Vagina (tissue), 2 donors: Measurements from ENCODE around the gene DDX6. TPM values are rescaled to one million over a fixed set of nuclear protein-coding genes. Genes with fewer than 3 reads are reported as not detected.
"Not testable (repeated sequence)": the region's sequence is repeated elsewhere in the genome, so short reads cannot be mapped to it uniquely, and the experiment has no call there.

Experiments
- DNase-seq, 2 donors: peaks; one replicate each; pipeline ENCODE4 v3.0.0-alpha.2; 2017; ENCODE audit errors: extremely low spot score in 2 of 2
- H3K27ac ChIP-seq: fragments of 200-600 bp; sonication (generic); one replicate; pipeline ENCODE4 v1.5.1; 2019
- H3K27me3 ChIP-seq: fragments of 200-600 bp; sonication (generic); one replicate; pipeline ENCODE4 v1.5.1; 2019
- H3K36me3 ChIP-seq, 2 donors: fragments of 200-600 bp; sonication (generic); one replicate each; pipeline ENCODE4 v1.5.1; 2017 to 2019
- H3K4me1 ChIP-seq: fragments of 200-600 bp; sonication (generic); one replicate; pipeline ENCODE4 v1.5.1; 2019
- H3K4me3 ChIP-seq, 2 donors: fragments of 200-600 bp; sonication (generic); 1 replicate in 1 of 2; 2 replicates in 1 of 2; pipeline ENCODE4 v1.5.1; 2016 to 2019
- H3K9me3 ChIP-seq: fragments of 200-600 bp; sonication (generic); one replicate; pipeline ENCODE4 v1.5.1; 2019
- CTCF ChIP-seq, 3 experiments: fragments of 450-650 bp in 2 of 3; fragments of 200-600 bp in 1 of 3; sonication (generic) in 1 of 3; IDR thresholded peaks; one replicate each; pipeline ENCODE4 v1.5.1; 2017 to 2019; ENCODE audit warnings: antibody characterized with exemption in 3 of 3, mild to moderate bottlenecking in 2 of 3, moderate library complexity in 2 of 3
- POLR2A ChIP-seq, 2 donors: fragments of 450-650 bp; IDR thresholded peaks; one replicate each; pipeline ENCODE4 v1.6.1; 2017; ENCODE audit warnings: antibody characterized with exemption in 2 of 2, mild to moderate bottlenecking in 2 of 2, moderate library complexity in 2 of 2
- POLR2AphosphoS5 ChIP-seq, 2 donors: sonication (generic); formaldehyde crosslinking; IDR thresholded peaks; one replicate each; pipeline ENCODE4 v1.9.0; 2017; ENCODE audit warnings: antibody characterized with exemption in 2 of 2, mild to moderate bottlenecking in 2 of 2, low read depth in 1 of 2; ENCODE audit not compliant: insufficient read depth in 1 of 2
- intact Hi-C: fragments of 100-400 bp; cut with DNase I; formaldehyde crosslinking; loops from one replicate; pipeline ENCODE4 v1.15.1; 2023
- total RNA-seq: library from RNA; depleted of rRNA; stranded (reverse); fragments of >200 nt; gene quantifications from one replicate; pipeline ENCODE4 v1.2.3, GENCODE V29; 2016

DDX6 gene
- total RNA-seq, 1 donor from 2014 or later, result 81.5 TPM

GRCh38 chr11:118827118-118827517, 36.2 kb upstream of the DDX6 start:
- H3K4me1 ChIP-seq, result no peaks in the 10 kb centered on the region
- H3K9me3 ChIP-seq, result no peaks in the 10 kb centered on the region
- H3K27ac ChIP-seq, result no peak overlapping the region
- H3K27me3 ChIP-seq, result no peaks in the 10 kb centered on the region
- no peak overlapping the region for H3K4me3 ChIP-seq
- TF ChIP-seq POLR2AphosphoS5 (IDR thresholded peaks at IDR 0.05; ENCODE audit: insufficient read depth in 1 of 2, low read depth in 1 of 2) (no peak), POLR2A (IDR thresholded peaks at IDR 0.05) (no peak), CTCF (IDR thresholded peaks at IDR 0.05) (no peak)
- no peaks in the 10 kb centered on the region for H3K36me3 ChIP-seq
- DNase-seq, result no peak
- intact Hi-C loops, result no loop called here

GRCh38 chr11:118822936-118823510, 32.1 kb upstream of the DDX6 start:
- H3K27ac ChIP-seq, H3K27me3 ChIP-seq, H3K4me1 ChIP-seq, H3K9me3 ChIP-seq, H3K36me3 ChIP-seq, DNase-seq, intact Hi-C loops, H3K4me3 ChIP-seq: not testable (repeated sequence)

- H3K36me3 ChIP-seq, result no peaks in the 10 kb centered on the region
- intact Hi-C loops, result no loop called here
- DNase-seq, result no peak
- no peak overlapping the region for H3K4me3 ChIP-seq
- TF ChIP-seq POLR2A (IDR thresholded peaks at IDR 0.05) (no peak), CTCF (IDR thresholded peaks at IDR 0.05) (no peak), POLR2AphosphoS5 (IDR thresholded peaks at IDR 0.05; ENCODE audit: insufficient read depth in 1 of 2, low read depth in 1 of 2) (no peak)
- peaks cover 6% of the 10 kb centered on the region for H3K4me1 ChIP-seq
- H3K9me3 ChIP-seq, result no peaks in the 10 kb centered on the region
- H3K27me3 ChIP-seq, result no peaks in the 10 kb centered on the region
- no peak overlapping the region for H3K27ac ChIP-seq
Observed at GRCh38 chr11:118820412-118821357, 29.7 kb upstream of the DDX6 start.

- H3K27ac ChIP-seq, intact Hi-C loops, H3K4me1 ChIP-seq, DNase-seq, H3K9me3 ChIP-seq, H3K4me3 ChIP-seq, H3K36me3 ChIP-seq, H3K27me3 ChIP-seq: not testable (repeated sequence)
Observed at GRCh38 chr11:118820025-118820379, 29.0 kb upstream of the DDX6 start.

GRCh38 chr11:118819334-118820024, 28.5 kb upstream of the DDX6 start:
- DNase-seq, result no peak
- Histone ChIP-seq H3K36me3 (no peaks in the 10 kb centered on the region), H3K4me1 (peaks cover 6% of the 10 kb centered on the region), H3K4me3 (no peak overlapping the region), H3K9me3 (no peaks in the 10 kb centered on the region), H3K27me3 (no peaks in the 10 kb centered on the region), H3K27ac (no peak overlapping the region)
- intact Hi-C loops, result no loop called here
- no peak for TF ChIP-seq POLR2AphosphoS5 (IDR thresholded peaks at IDR 0.05; ENCODE audit: insufficient read depth in 1 of 2, low read depth in 1 of 2)

- Histone ChIP-seq H3K9me3 (no peaks in the 10 kb centered on the region), H3K27ac (no peak overlapping the region), H3K4me3 (no peak overlapping the region), H3K27me3 (no peaks in the 10 kb centered on the region), H3K4me1 (peaks cover 6% of the 10 kb centered on the region), H3K36me3 (no peaks in the 10 kb centered on the region)
- DNase-seq, result no peak
- TF ChIP-seq POLR2AphosphoS5 (IDR thresholded peaks at IDR 0.05; ENCODE audit: insufficient read depth in 1 of 2, low read depth in 1 of 2) (no peak), CTCF (IDR thresholded peaks at IDR 0.05) (no peak), POLR2A (IDR thresholded peaks at IDR 0.05) (no peak)
- intact Hi-C loops, result no loop called here
Observed at GRCh38 chr11:118818130-118818529, 27.2 kb upstream of the DDX6 start.
